HG03097 (cell line): Measurements from ENCODE around the gene CCDC66.
A peak's percentile ranks its signal among the peaks of the same experiment; 100 is the strongest.
"Not testable (repeated sequence)": the region's sequence is repeated elsewhere in the genome, so short reads cannot be mapped to it uniquely, and the experiment has no call there.

Experiments used
- ATAC-seq: cut with Tn5 transposase; IDR thresholded peaks from one replicate; pipeline ENCODE4 v1.9.1; 2021; ENCODE audit not compliant: unreplicated experiment, low FRiP score

CCDC66 gene

GRCh38 chr3:56556908-56557830, at the start of gene CCDC66:
CCDC66 (plus strand) TSS chr3:56557175; CDS start chr3:56557243, 68 bp downstream.
- ATAC-seq = peak; percentile 99

DNA sequence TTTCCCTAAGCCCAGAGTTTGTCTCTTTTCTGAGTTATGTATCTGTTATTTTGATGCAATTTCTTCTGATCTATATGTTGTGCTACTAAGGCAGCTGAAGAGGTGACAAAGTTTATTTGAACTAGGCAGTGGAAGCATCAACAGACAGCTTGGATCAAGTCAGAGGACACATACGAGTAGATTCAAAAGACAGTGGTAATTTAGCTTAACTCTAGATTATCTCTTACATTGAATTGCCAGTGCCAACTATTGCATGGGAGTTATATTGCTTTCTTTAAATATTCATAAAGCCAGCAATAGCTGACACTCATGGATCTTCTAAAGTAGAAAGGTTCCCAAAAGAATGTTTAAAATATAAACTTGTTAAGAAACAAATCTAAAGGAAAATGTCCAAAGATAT, 37.3 kb upstream of the CCDC66 start:
- ATAC-seq = no peak

DNA sequence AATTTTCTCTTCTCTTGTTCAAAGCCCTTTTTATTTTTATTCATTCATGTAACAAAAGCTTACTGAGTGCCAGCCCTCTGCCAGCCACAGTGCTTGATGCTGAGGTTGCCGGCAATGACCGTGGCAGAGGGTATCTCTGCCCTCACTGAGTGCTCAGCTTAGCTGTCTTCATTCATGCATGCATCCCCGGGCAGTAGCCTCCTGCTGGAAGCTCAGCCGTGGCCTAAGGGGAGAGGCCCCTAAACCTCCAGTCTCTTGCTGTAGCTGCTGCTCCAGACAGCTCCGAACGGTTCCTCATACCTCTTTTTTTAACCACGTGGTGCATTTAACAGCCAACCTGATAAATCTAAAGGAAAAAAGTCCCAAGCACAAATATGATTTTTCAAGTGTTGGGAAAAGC, 34.6 kb upstream of the CCDC66 start:
- no peak for ATAC-seq

DNA sequence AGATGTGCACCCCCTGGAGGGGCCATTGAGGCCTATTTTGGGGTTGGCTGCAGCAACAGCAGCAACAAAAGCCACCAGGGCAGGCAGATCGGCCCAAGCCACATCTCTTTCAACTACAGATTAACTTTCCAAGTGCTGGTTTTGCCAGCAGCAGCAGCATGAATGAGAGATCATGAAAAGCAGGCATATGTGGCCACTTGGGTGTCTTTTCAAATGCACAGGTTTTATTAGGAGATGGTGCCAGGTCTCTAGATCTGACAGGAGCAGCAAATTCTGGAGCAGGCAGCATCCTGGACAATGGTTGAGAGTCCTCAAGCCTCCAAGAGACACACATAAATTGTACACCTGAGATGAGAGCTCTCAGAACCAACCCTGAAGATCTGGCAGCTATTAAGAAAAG, 31.7 kb upstream of the CCDC66 start:
- no peak for ATAC-seq

- ATAC-seq = no peak
Observed at GRCh38 chr3:56536735-56537134, 20.2 kb upstream of the CCDC66 start.

GRCh38 chr3:56547486-56547885, 9.5 kb upstream of the CCDC66 start:
- ATAC-seq = no peak

- ATAC-seq = peak; percentile 18
Observed at GRCh38 chr3:56557831-56558170, 826 bp downstream of the CCDC66 start.

DNA sequence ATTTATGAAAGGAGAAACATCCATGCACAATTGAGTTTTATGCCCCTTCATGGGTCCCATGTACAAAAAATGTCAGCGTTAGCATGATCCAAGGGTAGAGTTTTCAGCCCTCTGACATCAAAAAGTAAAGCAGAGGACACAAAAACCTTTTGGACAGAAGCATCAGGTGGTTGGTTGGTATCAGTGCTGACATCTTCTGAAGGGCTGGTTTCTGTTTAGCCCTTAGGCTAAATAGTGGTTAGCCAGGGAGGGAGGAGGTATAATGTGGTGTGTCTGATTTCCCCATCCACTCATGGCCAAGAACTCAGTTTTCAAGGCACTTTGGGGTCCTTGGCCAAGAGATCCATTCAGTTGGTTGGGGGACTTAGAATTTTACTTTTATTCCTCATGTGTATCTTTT, 16.5 kb downstream of the CCDC66 start:
- ATAC-seq = no peak

GRCh38 chr3:56581941-56582340, 25.0 kb downstream of the CCDC66 start:
- ATAC-seq = not testable (repeated sequence)

- ATAC-seq = not testable (repeated sequence)
Observed at GRCh38 chr3:56584275-56584674, 27.3 kb downstream of the CCDC66 start.

GRCh38 chr3:56590814-56591213, 33.8 kb downstream of the CCDC66 start:
- no peak for ATAC-seq

GRCh38 chr3:56591262-56591661, 34.3 kb downstream of the CCDC66 start:
- no peak for ATAC-seq

DNA sequence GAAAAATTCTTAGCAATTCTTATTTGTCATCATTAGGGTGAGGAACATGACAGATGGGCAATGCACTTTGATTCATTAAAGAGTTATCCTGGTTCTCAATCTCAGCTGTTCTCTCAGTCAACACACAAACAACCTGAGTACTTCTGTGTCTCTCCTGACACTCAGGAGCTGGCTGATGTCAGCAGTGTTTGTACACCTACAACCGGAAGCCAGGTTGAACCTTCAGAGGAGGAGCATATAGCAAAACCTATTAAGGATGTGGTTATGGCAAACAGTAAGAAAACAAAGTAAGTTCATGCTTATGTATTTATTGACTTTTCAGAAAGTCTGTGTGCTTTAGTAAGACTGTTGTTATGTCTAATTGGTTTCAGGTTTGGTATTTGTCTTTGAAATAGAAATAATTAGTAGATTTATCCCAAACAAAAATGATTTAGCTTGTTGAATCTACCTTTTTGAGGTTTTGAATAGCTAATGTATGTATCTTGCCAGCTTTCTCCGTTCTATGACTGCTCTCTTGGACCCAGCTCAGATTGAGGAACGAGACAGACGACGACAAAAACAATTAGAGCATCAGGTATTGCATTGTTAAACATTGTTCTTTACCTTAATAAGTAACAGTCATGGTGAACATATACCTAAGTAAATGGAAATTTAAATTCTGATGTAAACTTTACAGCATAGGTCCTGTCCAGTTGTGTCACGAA, 36.6 kb downstream of the CCDC66 start:
- no peak for ATAC-seq

DNA sequence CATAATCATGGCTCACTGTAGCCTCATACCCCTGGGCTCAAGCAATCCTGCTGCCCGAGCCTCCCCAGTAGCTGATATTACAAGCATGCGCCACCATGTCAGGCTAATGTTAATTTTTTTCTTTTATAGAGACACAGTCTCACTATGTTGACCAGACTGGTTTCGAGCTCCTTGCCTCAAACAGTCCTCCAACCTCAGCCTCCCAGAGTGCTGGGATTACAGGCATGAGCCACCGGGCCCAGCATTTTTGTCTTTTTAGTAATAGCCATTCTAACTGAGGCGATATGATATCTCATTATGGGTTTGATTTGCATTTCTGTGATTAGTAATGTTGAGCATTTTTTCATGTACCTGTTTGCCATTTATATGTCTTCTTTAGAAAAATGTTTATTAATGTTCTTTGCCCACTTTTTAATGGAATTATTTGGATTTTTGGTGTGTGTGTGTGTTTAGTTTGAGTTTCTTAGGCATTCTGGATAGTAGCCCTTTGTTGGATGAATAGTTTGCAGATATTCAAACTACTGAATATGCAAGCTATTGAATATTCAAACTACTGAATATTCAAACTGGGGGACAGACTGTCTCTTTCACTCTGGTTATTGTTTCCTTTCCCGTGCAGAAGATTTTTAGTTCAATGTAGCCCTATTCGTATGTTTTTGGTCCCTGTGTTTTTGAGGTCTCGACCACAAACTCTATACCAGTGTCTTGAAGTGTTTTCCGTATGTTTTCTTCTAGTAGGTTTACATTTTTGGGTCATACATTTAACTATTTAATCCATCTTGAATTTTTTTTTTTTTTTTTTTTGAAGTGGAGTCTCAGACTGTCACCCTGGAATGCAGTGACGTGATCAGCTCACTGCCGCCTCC, 39.2 kb downstream of the CCDC66 start:
- no peak for ATAC-seq

- ATAC-seq = not testable (repeated sequence)
Observed at GRCh38 chr3:56608479-56608878, 51.5 kb downstream of the CCDC66 start.

DNA sequence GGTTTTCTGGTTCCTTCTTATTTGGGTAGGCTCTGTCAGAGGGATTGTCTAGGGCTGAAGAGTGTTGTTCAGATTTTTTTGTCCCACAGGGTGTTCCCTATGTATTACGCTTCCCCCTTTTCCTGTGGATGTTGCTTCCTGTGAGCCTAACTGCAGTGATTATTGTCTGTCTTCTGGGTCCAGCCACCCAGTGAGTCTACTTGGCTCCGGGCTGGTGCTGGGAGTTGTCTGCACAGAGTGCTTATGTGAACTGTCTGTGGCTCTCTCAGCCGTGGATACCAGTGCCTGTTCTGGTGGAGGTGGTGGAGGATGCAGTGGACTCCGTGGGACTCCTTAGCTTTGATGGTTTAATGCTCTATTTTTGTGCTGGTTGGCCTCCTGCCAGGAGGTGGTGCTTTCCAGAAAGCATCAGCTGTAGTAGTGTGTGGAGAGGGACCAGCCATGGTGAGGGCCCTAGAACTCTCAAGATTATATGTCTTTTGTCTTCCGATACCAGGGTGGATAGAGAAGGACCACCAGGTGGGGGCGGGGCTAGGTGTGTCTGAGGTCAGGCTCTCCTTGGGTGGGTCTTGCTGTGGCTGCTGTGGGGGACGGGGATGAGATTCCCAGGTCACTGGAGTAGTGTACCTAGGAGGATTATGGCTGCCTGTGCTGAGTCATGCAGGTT, 53.8 kb downstream of the CCDC66 start:
- no peak for ATAC-seq

- ATAC-seq = no peak
Observed at GRCh38 chr3:56611364-56611763, 54.4 kb downstream of the CCDC66 start.

DNA sequence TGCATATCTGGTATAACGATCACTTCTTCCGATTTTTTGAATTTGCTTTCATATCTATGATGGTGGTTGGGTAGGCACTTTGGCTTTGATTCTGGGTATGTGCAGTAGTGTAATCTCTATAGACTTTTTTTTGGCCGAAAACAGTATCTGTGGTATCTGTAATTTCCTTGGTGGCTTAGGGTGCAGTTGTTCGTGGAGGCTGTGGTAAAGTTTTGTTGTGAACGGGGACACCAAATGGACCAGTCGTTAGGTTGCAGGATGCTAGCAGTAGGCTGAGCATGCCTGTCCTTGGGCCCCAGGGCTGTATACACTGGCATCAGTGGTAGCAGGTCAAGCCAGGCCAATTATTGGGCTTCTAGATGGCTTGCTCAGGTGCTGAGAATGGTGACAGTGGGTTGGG, 55.2 kb downstream of the CCDC66 start:
- ATAC-seq = no peak

DNA sequence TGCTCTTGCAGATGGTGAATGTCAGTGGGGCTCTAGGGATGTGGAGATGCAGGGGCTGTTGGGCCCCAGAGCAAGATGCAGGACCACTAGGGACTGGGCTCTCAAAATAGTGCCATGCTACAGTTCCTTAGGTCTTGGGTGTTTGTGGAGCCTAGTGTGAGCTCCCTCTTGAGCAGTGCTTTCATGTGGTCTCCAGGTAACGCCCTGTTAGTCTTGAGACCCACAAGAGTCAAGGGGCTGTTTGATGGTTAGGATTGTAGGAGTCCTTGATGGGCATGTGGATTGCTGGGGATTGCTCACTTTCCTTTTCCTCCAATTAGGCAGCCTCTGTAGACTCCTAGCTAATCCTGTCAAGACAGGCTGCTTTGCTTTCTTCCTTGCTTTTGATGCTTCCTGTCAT, 56.0 kb downstream of the CCDC66 start:
- no peak for ATAC-seq

GRCh38 chr3:56616478-56617006, 59.6 kb downstream of the CCDC66 start:
- no peak for ATAC-seq
